HEK293 (cell line): ENCODE measurements around the gene TMPRSS5.

Experiments
- CTCF ChIA-PET: fragments of 350-600 bp; formaldehyde crosslinking; extraction: SDS; loops from one replicate; lab custom pipeline; 2021; ENCODE audit warnings: antibody characterized with exemption; lab: Yijun Ruan, JAX
- POLR2A ChIA-PET: fragments of 300-600 bp; formaldehyde crosslinking; extraction: SDS; loops from one replicate; lab custom pipeline; 2020; ENCODE audit warnings: antibody characterized with exemption, inconsistent platforms; lab: Yijun Ruan, JAX
- H3K27ac ChIP-seq: fragments of 200-500 bp; sonication (Bioruptor generic); 2 replicates; pipeline ENCODE4 v1.5.1; 2014; ENCODE audit warnings: low read depth, low read length, control low read depth, inconsistent platforms; ENCODE audit errors: extremely low read depth
- H3K36me3 ChIP-seq, 2 experiments: fragments of 200-500 bp in 1 of 2; sonication (Bioruptor generic) in 1 of 2; 1 replicate in 1 of 2; 2 replicates in 1 of 2; pipeline ENCODE4 v1.5.1; 2014 to 2017; ENCODE audit warnings: inconsistent platforms in 2 of 2, low read length in 2 of 2; ENCODE audit not compliant: control insufficient read depth in 2 of 2, insufficient read depth in 1 of 2
- H3K4me1 ChIP-seq: fragments of 200-500 bp; sonication (Bioruptor generic); 2 replicates; pipeline ENCODE4 v1.5.1; 2014; ENCODE audit warnings: mild to moderate bottlenecking, low read length, inconsistent platforms; ENCODE audit not compliant: control insufficient read depth, insufficient read depth
- H3K4me3 ChIP-seq: 2 replicates; pipeline ENCODE4 v1.5.1; 2011; ENCODE audit warnings: low read depth, mild to moderate bottlenecking, control low read depth, low read length, moderate library complexity
- H3K9me3 ChIP-seq: fragments of 200-500 bp; sonication (Bioruptor generic); 2 replicates; pipeline ENCODE4 v1.5.1; 2014; ENCODE audit warnings: low read depth, low read length, inconsistent platforms; ENCODE audit not compliant: control insufficient read depth, insufficient read depth
- HOXA7 ChIP-seq: sonication (generic); formaldehyde crosslinking; IDR thresholded peaks from 2 replicates; pipeline ENCODE4 v1.8.1; 2022; ENCODE audit warnings: missing genetic modification reagents, borderline replicate concordance
- MYNN ChIP-seq: fragments of 450-650 bp; formaldehyde crosslinking; IDR thresholded peaks from 2 replicates; pipeline ENCODE4 v1.5.1; 2016; ENCODE audit warnings: missing biosample characterization, missing genetic modification characterization, borderline replicate concordance
- MZF1 ChIP-seq: fragments of 450-650 bp; formaldehyde crosslinking; IDR thresholded peaks from 2 replicates; pipeline ENCODE4 v1.5.1; 2017; ENCODE audit warnings: missing biosample characterization, missing genetic modification characterization, borderline replicate concordance
- SP2 ChIP-seq: fragments of 450-650 bp; formaldehyde crosslinking; IDR thresholded peaks from 2 replicates; pipeline ENCODE4 v1.5.1; 2016; ENCODE audit warnings: missing biosample characterization, missing genetic modification characterization
- TSHZ1 ChIP-seq: fragments of 450-650 bp; formaldehyde crosslinking; IDR thresholded peaks from 2 replicates; pipeline ENCODE4 v1.5.1; 2016; ENCODE audit warnings: missing biosample characterization, missing genetic modification characterization, borderline replicate concordance
- ZBTB10 ChIP-seq: fragments of 450-650 bp; formaldehyde crosslinking; IDR thresholded peaks from 2 replicates; pipeline ENCODE4 v1.5.1; 2016; ENCODE audit warnings: missing biosample characterization, missing genetic modification characterization
- ZBTB11 ChIP-seq: fragments of 450-650 bp; formaldehyde crosslinking; conservative IDR thresholded peaks from 2 replicates; pipeline ENCODE4 v1.5.1; 2016; ENCODE audit warnings: low read depth, missing biosample characterization, missing genetic modification characterization
- ZFP69B ChIP-seq: fragments of 450-650 bp; formaldehyde crosslinking; IDR thresholded peaks from 2 replicates; pipeline ENCODE4 v1.5.1; 2016; ENCODE audit warnings: missing biosample characterization, missing genetic modification characterization
- ZNF133 ChIP-seq: fragments of 450-650 bp; formaldehyde crosslinking; IDR thresholded peaks from 2 replicates; pipeline ENCODE4 v1.5.1; 2016; ENCODE audit warnings: missing biosample characterization, missing genetic modification characterization
- ZNF16 ChIP-seq: fragments of 450-650 bp; formaldehyde crosslinking; IDR thresholded peaks from 2 replicates; pipeline ENCODE4 v1.5.1; 2016; ENCODE audit warnings: low read depth, missing biosample characterization, missing genetic modification characterization
- ZNF169 ChIP-seq: fragments of 450-650 bp; formaldehyde crosslinking; IDR thresholded peaks from 2 replicates; pipeline ENCODE4 v1.5.1; 2016; ENCODE audit warnings: missing biosample characterization, missing genetic modification characterization
- ZNF26 ChIP-seq: fragments of 450-650 bp; formaldehyde crosslinking; IDR thresholded peaks from 2 replicates; pipeline ENCODE4 v1.5.1; 2016; ENCODE audit warnings: missing biosample characterization, missing genetic modification characterization
- ZNF510 ChIP-seq: fragments of 450-650 bp; formaldehyde crosslinking; IDR thresholded peaks from 2 replicates; pipeline ENCODE4 v1.5.1; 2018; ENCODE audit warnings: mild to moderate bottlenecking, missing genetic modification characterization, missing biosample characterization; ENCODE audit not compliant: insufficient replicate concordance
- ZNF610 ChIP-seq: fragments of 450-650 bp; formaldehyde crosslinking; IDR thresholded peaks from 2 replicates; pipeline ENCODE4 v1.5.1; 2016; ENCODE audit warnings: missing biosample characterization, missing genetic modification characterization, borderline replicate concordance
- ZNF777 ChIP-seq: fragments of 450-650 bp; formaldehyde crosslinking; IDR thresholded peaks from 2 replicates; pipeline ENCODE4 v1.5.1; 2017; ENCODE audit warnings: missing biosample characterization, missing genetic modification characterization, borderline replicate concordance
- ZXDB ChIP-seq: fragments of 450-650 bp; formaldehyde crosslinking; IDR thresholded peaks from 2 replicates; pipeline ENCODE4 v1.5.1; 2016; ENCODE audit warnings: missing biosample characterization, missing genetic modification characterization
- TF ChIP-seq, protein P1 (sequence below): fragments of 450-650 bp; formaldehyde crosslinking; IDR thresholded peaks from 2 replicates; pipeline ENCODE4 v1.5.1; 2017; ENCODE audit warnings: missing biosample characterization, missing genetic modification characterization
- TF ChIP-seq, protein P2 (sequence below): fragments of 450-650 bp; formaldehyde crosslinking; IDR thresholded peaks from 2 replicates; pipeline ENCODE4 v1.5.1; 2016; ENCODE audit warnings: missing biosample characterization, missing genetic modification characterization

Gene TMPRSS5

DNA sequence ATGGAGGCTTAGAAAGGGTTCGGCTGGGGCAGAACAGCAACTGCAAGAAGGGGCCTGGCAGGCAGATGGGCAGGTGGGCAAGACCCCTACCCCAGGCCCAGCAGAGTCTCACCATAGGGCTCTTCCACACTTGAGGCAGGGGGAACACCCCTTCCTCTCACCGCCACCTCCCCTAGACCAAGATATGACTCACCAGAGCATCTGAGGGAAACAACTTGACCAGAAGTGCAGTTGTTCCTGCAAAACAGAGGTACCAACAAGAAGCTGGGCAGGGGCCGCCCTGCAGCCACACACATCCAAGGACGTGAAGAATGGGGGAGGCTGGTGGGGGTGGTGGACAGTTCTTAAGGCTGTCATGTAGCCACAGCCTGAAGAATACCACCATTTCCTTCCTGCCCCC lies 10.9 kb downstream of the TMPRSS5 start:
- no peak overlapping the region for H3K4me3 ChIP-seq
- POLR2A ChIA-PET = no interaction called here
- TF ChIP-seq ZFP69B (tag by site-specific recombination) (no peak), ZNF777 (tag by site-specific recombination) (no peak), MZF1 (tag by site-specific recombination) (no peak), ZNF133 (no peak)
- H3K36me3 ChIP-seq = no peaks in the 10 kb centered on the region
- CTCF ChIA-PET = no interaction called here
- H3K27ac ChIP-seq = no peak overlapping the region
- H3K9me3 ChIP-seq = no peaks in the 10 kb centered on the region
- no peaks in the 10 kb centered on the region for H3K4me1 ChIP-seq

DNA sequence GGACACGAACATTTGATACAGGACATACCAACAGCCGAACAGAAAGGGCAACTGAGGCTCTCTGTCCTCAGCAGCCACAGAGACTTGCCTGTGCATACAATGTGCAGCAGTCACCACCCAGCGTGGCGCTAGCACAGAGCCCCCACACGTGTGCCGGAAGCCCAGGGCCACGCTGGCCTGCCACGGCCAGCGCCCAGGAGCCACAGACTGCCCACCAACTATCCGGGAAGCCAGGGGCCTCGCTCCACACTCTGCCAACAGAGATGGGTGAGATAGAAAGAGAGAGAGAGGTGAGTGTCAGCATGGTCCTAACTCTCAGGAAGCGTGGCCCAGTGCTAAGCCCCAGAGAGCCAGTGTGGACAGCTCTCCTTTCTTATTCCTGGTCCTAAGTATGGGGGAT lies 11.7 kb downstream of the TMPRSS5 start:
- TF ChIP-seq, protein P1, sequence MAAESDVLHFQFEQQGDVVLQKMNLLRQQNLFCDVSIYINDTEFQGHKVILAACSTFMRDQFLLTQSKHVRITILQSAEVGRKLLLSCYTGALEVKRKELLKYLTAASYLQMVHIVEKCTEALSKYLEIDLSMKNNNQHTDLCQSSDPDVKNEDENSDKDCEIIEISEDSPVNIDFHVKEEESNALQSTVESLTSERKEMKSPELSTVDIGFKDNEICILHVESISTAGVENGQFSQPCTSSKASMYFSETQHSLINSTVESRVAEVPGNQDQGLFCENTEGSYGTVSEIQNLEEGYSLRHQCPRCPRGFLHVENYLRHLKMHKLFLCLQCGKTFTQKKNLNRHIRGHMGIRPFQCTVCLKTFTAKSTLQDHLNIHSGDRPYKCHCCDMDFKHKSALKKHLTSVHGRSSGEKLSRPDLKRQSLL = no peak
- ChIA-PET CTCF (no interaction called here), POLR2A (no interaction called here)
- no peak overlapping the region for H3K27ac ChIP-seq
- H3K9me3 ChIP-seq = no peaks in the 10 kb centered on the region
- H3K36me3 ChIP-seq = no peaks in the 10 kb centered on the region
- no peak overlapping the region for H3K4me3 ChIP-seq
- no peaks in the 10 kb centered on the region for H3K4me1 ChIP-seq

DNA sequence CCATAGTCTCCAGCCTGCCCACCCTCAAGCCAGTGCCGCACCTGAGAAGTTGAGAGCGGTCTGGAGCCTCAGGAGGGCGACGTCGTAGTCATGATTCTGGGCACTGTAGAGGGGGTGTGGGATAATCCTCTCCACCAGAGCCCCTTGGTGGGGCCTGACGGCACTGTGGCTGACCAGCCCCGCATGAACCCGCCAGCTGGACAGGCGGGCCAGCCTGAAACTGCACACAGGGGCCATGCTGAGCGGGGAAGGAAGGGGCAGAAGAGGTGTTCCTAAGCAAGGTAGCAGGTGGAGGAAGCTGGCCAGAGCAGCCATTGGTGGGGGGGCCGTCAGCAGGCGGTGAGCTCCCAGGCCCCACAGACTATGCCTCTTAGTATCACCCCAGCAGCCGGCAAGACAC lies 13.1 kb downstream of the TMPRSS5 start:
- Histone ChIP-seq H3K36me3 (no peaks in the 10 kb centered on the region), H3K27ac (no peak overlapping the region), H3K4me3 (no peak overlapping the region), H3K9me3 (no peaks in the 10 kb centered on the region), H3K4me1 (no peaks in the 10 kb centered on the region)
- ChIA-PET POLR2A (no interaction called here), CTCF (no interaction called here)
- no peak for TF ChIP-seq ZBTB10 (tag by site-specific recombination)
- TF ChIP-seq SP2 (tag by site-specific recombination) = no peak
- TF ChIP-seq ZNF510 (tag by site-specific recombination) = no peak
- no peak for TF ChIP-seq ZNF169 (tag by site-specific recombination)
- TF ChIP-seq, protein P2, sequence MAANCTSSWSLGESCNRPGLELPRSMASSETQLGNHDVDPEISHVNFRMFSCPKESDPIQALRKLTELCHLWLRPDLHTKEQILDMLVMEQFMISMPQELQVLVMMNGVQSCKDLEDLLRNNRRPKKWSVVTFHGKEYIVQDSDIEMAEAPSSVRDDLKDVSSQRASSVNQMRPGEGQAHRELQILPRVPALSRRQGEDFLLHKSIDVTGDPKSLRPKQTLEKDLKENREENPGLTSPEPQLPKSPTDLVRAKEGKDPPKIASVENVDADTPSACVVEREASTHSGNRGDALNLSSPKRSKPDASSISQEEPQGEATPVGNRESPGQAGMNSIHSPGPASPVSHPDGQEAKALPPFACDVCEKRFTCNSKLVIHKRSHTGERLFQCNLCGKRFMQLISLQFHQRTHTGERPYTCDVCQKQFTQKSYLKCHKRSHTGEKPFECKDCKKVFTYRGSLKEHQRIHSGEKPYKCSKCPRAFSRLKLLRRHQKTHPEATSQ (tag by site-specific recombination) = no peak
- no peak for TF ChIP-seq MYNN (tag by site-specific recombination)
- TF ChIP-seq ZXDB (tag by site-specific recombination) = no peak
- no peak for TF ChIP-seq TSHZ1 (tag by site-specific recombination)
- TF ChIP-seq ZNF610 (tag by site-specific recombination) = no peak
- TF ChIP-seq ZNF16 (tag by site-specific recombination) = no peak
- TF ChIP-seq ZBTB11 (tag by site-specific recombination) = no peak
- no peak for TF ChIP-seq ZNF26 (tag by site-specific recombination)
- no peak for TF ChIP-seq HOXA7 (CRISPR knock-in tag)
